Activated CD8-positive, alpha-beta T cell treated with anti-CD3 and anti-CD28 coated beads for 36 hours (primary cell): ENCODE data around the gene PLEKHF1. TPM values are rescaled to one million over a fixed set of nuclear protein-coding genes. Genes with fewer than 3 reads are reported as not detected.

Experiments
- ATAC-seq: fragments of 200-7000 bp; cut with Tn5 transposase; one replicate; pipeline ENCODE4 v1.10.0; 2021; ENCODE audit warnings: mild to moderate bottlenecking, moderate library complexity
- CTCF ChIA-PET: fragments of 350-600 bp; sonication (Branson Sonifier 250); formaldehyde crosslinking; loops from one replicate; lab custom pipeline; 2021; ENCODE audit warnings: antibody characterized with exemption; lab: Charles Lee
- POLR2A ChIA-PET: fragments of 350-600 bp; sonication (Branson Sonifier 250); formaldehyde crosslinking; loops from one replicate; lab custom pipeline; 2021; ENCODE audit warnings: antibody characterized with exemption; lab: Charles Lee
- DNase-seq: peaks from one replicate; pipeline ENCODE4 v3.0.0-alpha.2; 2020
- H3K27ac Mint-ChIP-seq: one replicate; pipeline ENCODE4 v1.8.0; 2021; ENCODE audit warnings: mild to moderate bottlenecking, mixed read lengths
- H3K27me3 Mint-ChIP-seq: one replicate; pipeline ENCODE4 v1.8.0; 2021; ENCODE audit warnings: mixed read lengths
- H3K36me3 Mint-ChIP-seq: one replicate; pipeline ENCODE4 v1.8.0; 2021; ENCODE audit warnings: low read depth, mixed read lengths
- H3K4me1 Mint-ChIP-seq: one replicate; pipeline ENCODE4 v1.8.0; 2021; ENCODE audit warnings: low read depth, mixed read lengths
- H3K4me3 Mint-ChIP-seq: one replicate; pipeline ENCODE4 v1.8.0; 2021; ENCODE audit warnings: mild to moderate bottlenecking, moderate library complexity, mixed read lengths
- H3K9me3 Mint-ChIP-seq: one replicate; pipeline ENCODE4 v1.8.0; 2021; ENCODE audit warnings: mixed read lengths
- CTCF ChIP-seq: fragments of 200-600 bp; IDR thresholded peaks from one replicate; pipeline ENCODE4 v1.8.0; 2022; ENCODE audit warnings: antibody characterized with exemption, mild to moderate bottlenecking
- intact Hi-C: fragments of 100-400 bp; cut with micrococcal nuclease; formaldehyde crosslinking; loops from one replicate; pipeline ENCODE4 v1.10.0; 2022
- total RNA-seq, 2 experiments: library from RNA; stranded (reverse); gene quantifications; one replicate each; pipeline ENCODE4 v1.2.3, GENCODE V29; 2021

Gene PLEKHF1
- total RNA-seq, 2 experiments from 2014 or later = 30.4 to 31.7 TPM

GRCh38 chr19:29665826-29666577 lies 741 bp downstream of the PLEKHF1 start:
- intact Hi-C loops = loop anchor here (5.0 kb wide), 1 partner anchor 44 kb away; no protein-coding TSS in a partner anchor
- Mint-ChIP-seq H3K4me1 (peaks cover 65% of the 10 kb centered on the region), H3K4me3 (peak overlapping the region; percentile 88), H3K36me3 (peaks cover 42% of the 10 kb centered on the region), H3K27me3 (no peaks in the 10 kb centered on the region), H3K27ac (peak overlapping the region; percentile 90), H3K9me3 (no peaks in the 10 kb centered on the region)
- no peak for TF ChIP-seq CTCF
- CTCF ChIA-PET = interaction anchor here (1.0 to 5.0 kb wide), 17 partner anchors 12 to 192 kb away, joined by 3 to 66 read pairs (median 10); partner anchors contain the start of gene POP4
- no peak for ATAC-seq
- POLR2A ChIA-PET = interaction anchor here (0.6 to 5.2 kb wide), 12 partner anchors 13 to 108 kb away, joined by 3 to 59 read pairs (median 8); partner anchors contain the start of gene POP4
- DNase-seq = peak; percentile 47

GRCh38 chr19:29666578-29667386 lies 1.5 kb downstream of the PLEKHF1 start:
- intact Hi-C loops = loop anchor here (5.0 kb wide), 1 partner anchor 44 kb away; no protein-coding TSS in a partner anchor
- peak overlapping the region; percentile 90 for H3K27ac Mint-ChIP-seq
- H3K4me3 Mint-ChIP-seq = peak overlapping the region; percentile 88
- H3K27me3 Mint-ChIP-seq = no peaks in the 10 kb centered on the region
- CTCF ChIA-PET = interaction anchor here (0.8 to 5.0 kb wide), 11 partner anchors 11 to 61 kb away, joined by 3 to 66 read pairs (median 22); partner anchors contain the start of gene POP4
- ATAC-seq (no peak), DNase-seq (peak; percentile 45)
- H3K9me3 Mint-ChIP-seq = no peaks in the 10 kb centered on the region
- TF ChIP-seq CTCF = no peak
- POLR2A ChIA-PET = interaction anchor here (0.8 to 5.2 kb wide), 11 partner anchors 12 to 170 kb away, joined by 3 to 59 read pairs (median 8); partner anchors contain the start of gene POP4
- H3K4me1 Mint-ChIP-seq = peaks cover 69% of the 10 kb centered on the region
- peaks cover 50% of the 10 kb centered on the region for H3K36me3 Mint-ChIP-seq

GRCh38 chr19:29667387-29667783 lies 2.1 kb downstream of the PLEKHF1 start:
- no peaks in the 10 kb centered on the region for H3K27me3 Mint-ChIP-seq
- H3K4me3 Mint-ChIP-seq = peak overlapping the region; percentile 88
- H3K36me3 Mint-ChIP-seq = peaks cover 53% of the 10 kb centered on the region
- no peaks in the 10 kb centered on the region for H3K9me3 Mint-ChIP-seq
- peak overlapping the region; percentile 90 for H3K27ac Mint-ChIP-seq
- DNase-seq = peak; percentile 53
- intact Hi-C loops = loop anchor here (5.0 kb wide), 1 partner anchor 45 kb away; no protein-coding TSS in a partner anchor
- H3K4me1 Mint-ChIP-seq = peaks cover 71% of the 10 kb centered on the region
- ChIA-PET POLR2A (interaction anchor here (0.8 to 5.2 kb wide), 11 partner anchors 11 to 170 kb away, joined by 3 to 59 read pairs (median 8); partner anchors contain the start of gene POP4), CTCF (interaction anchor here (0.8 to 5.0 kb wide), 11 partner anchors 11 to 61 kb away, joined by 3 to 66 read pairs (median 22); partner anchors contain the start of gene POP4)
- ATAC-seq = no peak
- no peak for TF ChIP-seq CTCF

- Mint-ChIP-seq H3K27ac (peak overlapping the region; percentile 90), H3K36me3 (peaks cover 58% of the 10 kb centered on the region), H3K4me3 (peak overlapping the region; percentile 88), H3K27me3 (no peaks in the 10 kb centered on the region), H3K9me3 (no peaks in the 10 kb centered on the region), H3K4me1 (peaks cover 71% of the 10 kb centered on the region)
- intact Hi-C loops = loop anchor here (5.0 kb wide), 1 partner anchor 46 kb away; no protein-coding TSS in a partner anchor
- peak; percentile 19 for TF ChIP-seq CTCF
- ChIA-PET CTCF (interaction anchor here (0.9 to 5.0 kb wide), 10 partner anchors 10 to 62 kb away, joined by 3 to 66 read pairs (median 24); partner anchors contain the start of gene POP4), POLR2A (interaction anchor here (0.8 to 5.2 kb wide), 12 partner anchors 11 to 169 kb away, joined by 3 to 59 read pairs (median 6); partner anchors contain the start of genes C19orf12 and POP4)
- peak; percentile 28 for ATAC-seq
- DNase-seq = peak; percentile 84
Measured at GRCh38 chr19:29667901-29668341, 2.7 kb downstream of the PLEKHF1 start.
